ENCODE measurements around the gene LIF.

The LIF gene

GRCh38 chr22:30262917-30263741 is 16.6 kb upstream of the LIF start:
- peak; percentile 82 for DNase-seq (ENCODE audit: low spot score)

- DNase-seq (ENCODE audit: low spot score) = no peak
Measured at GRCh38 chr22:30262112-30262511, 15.6 kb upstream of the LIF start.

DNA sequence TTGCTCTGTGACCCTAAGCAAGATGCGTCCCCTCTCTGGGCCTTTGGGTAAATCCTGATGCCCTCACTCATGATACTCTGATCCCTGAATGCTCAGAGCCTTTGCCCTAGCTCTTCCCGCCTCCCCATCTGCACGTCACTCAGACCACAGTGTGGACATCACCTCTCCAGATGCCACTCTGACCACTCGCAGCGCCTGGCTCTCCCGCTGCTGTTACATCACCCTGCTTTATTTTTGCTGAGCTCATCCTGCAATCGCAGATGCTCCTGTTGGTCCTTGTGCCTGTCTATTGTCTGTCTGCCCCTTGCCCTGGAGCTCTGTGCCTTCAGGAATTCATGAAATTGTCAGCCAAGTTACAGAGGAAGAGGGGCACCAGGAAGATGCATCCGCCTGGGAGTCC is 14.6 kb upstream of the LIF start:
- DNase-seq (ENCODE audit: low spot score) = no peak

- no peak for DNase-seq (ENCODE audit: low spot score)
Measured at GRCh38 chr22:30260682-30261081, 14.1 kb upstream of the LIF start.

DNA sequence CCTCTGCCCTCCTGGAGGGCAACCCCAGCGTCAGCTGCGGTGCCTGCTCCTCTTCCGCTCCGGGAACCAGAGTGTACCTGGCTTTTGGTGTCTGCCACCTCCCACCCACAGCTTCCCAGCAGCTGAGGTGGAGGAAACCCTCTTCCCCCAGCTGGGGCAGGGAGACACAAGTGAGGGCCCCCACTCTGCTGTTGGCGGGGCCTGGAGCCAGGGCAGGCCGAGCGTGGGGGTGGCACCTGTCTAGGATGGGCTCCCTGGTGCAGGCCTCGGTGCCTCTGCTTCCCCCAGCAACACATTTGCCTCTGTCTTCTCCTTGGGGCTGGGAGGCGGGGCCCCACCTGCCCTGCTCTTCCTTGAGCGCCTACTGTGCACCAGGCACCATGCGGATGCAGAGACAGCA is 13.7 kb upstream of the LIF start:
- DNase-seq (ENCODE audit: low spot score) = no peak

DNA sequence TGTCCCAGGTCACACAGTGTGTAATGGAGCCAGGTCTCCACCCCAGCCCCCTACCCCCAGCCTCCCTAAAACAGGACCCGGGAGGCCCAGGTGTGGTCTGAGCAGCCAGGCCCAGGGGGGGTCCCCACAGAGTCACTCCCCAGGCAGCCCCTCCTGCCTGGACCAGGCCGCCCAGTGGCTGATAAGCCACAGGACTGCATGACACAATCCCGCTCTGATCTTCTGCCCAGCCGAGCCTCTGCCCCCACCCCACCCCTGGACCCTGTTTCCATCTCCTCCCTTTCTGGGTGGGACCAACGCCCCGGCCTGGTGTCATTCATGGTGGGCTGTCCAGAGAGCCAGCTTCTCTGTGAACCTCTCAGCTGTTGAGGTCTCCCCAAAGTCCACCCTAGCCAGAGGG is 7.8 kb upstream of the LIF start:
- no peak for DNase-seq (ENCODE audit: low spot score)

GRCh38 chr22:30253205-30253852 is 6.8 kb upstream of the LIF start:
- peak; percentile 77 for DNase-seq (ENCODE audit: low spot score)

DNA sequence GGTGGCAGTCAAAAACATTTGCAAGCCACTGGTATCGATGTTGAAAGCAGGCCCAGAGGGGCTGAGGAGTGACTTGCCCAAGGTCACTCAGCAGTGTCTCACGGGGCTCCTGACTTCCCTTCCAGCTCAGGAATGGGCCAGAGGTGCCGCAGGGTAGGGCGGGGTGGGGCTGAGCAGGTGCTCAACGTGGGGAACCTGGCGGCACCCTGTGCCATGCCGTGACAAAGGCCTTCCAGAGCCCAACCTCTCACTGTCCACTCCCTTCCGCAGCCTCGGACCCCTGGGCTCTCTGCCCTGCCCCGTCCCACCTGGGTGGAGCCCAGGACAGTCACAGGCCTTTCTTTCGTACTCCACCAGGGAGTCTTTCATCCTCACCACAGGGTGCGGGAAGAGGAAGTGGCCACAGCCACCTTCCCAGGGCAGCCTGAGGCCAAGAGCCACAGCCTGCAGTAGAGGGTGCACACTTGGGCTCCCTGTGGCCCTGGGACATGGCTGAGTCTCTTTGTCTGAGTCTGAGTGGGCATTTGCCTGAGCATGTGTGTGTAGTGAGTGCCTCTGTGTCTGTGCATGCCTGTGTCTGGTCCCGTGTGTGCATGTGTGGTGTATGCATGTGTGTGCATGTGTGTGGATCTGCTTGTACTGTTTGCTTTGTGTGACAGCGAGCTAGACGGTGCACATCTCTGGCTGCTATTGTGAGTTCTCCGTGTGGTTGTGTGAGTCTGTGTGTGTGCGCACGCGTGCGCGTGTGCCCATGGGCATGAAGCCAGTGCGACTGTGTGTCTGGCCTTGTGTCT is 6.0 kb upstream of the LIF start:
- no peak for DNase-seq (ENCODE audit: low spot score)

- peak; percentile 74 for DNase-seq (ENCODE audit: low spot score)
Measured at GRCh38 chr22:30251711-30252110, 5.2 kb upstream of the LIF start.

- DNase-seq (ENCODE audit: low spot score) = peak; percentile 80
Measured at GRCh38 chr22:30250661-30251267, 4.2 kb upstream of the LIF start.

DNA sequence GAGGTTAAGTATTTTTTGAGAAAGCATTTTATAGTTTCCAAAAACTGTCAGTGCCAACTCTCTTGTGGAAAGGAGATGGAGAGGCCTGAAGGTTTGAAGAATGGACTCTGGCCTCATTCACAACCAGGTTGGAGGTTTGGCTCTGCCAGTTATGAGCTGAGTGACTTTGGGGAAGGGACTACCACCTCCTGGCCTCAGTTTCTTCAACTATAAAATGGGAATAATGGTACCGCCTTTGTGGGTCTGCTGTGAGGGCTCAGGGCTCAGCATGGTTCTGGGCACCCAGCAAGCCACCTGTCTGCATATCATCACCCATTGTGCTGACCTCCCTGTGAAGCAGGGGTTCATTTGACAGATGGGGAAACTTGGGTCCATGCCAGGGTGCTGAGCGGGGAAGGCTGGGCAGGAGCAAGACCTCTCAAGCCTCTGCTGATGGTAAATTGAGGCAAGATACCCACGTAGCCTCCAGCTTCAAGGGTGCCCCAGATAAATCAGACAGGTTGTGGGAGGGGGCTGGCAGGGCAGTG is 3.5 kb upstream of the LIF start:
- DNase-seq (ENCODE audit: low spot score) = no peak

DNA sequence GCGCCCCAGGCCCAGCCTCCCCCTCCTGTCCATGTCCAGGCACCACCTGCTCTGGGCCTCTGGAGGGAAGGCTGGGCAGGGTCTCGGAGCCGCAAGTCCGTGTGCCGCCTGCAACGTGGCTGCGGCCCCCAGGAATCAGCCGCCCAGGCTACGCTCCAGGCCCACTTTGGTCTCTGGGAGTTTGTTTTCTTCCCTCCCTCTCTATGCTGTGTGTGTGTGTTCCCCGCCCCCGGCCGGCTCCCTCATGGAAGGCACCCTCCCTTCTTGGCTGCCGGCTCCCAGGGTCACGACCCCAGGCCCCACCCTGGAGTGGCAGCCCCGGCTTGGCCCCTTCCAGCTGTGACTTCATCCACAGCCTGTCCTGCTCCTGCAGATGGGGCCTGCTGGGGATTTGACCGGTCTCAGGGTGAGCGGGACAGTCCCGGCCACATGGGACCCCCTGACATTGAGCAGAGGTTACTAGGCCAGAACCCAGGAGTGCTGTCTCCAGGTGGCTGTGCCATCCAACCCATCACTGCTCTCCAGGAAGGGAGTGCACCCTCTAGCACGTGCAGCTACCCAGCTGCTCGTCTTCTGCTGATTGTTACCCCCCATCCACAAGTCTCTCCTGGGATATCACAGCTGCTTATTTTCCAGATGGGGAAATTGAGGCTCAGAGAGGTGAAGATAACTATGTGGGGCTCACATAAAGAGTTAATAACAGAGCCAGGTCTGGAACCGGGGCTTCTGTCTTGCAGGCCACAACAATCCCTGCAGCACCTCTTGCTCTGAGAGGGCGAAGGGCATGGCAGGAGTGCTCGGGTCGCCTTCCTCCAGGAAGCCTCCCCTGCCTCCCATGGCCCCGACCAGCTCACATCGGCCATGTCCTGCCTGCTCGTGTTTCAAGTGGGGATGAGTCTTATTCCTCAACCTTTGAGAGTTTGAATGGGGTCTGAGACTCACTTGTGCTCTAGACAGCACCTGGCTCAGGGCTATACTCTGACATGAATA is 2.8 kb upstream of the LIF start:
- no peak for DNase-seq (ENCODE audit: low spot score)

DNA sequence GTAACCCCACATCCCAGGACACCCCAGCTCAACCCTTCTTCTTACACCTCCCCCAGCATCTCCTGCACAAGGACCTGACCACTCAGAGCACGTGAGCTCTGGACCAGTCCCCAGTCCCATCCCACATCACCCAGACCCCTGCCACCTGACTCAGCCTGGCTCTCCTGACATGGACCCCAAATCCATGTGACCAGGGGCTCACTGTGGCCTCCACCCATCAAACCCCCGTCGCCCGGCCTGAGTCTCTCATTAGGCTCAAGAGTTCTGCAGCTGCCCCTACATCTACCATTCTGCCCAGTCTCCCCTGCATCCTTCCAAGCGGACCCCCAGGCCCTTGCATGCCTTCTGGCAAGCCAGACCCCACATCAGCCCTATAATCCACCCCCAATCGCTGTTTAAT is 1.9 kb upstream of the LIF start:
- no peak for DNase-seq (ENCODE audit: low spot score)

- DNase-seq (ENCODE audit: low spot score) = no peak
Measured at GRCh38 chr22:30247974-30248373, 1.4 kb upstream of the LIF start.

DNA sequence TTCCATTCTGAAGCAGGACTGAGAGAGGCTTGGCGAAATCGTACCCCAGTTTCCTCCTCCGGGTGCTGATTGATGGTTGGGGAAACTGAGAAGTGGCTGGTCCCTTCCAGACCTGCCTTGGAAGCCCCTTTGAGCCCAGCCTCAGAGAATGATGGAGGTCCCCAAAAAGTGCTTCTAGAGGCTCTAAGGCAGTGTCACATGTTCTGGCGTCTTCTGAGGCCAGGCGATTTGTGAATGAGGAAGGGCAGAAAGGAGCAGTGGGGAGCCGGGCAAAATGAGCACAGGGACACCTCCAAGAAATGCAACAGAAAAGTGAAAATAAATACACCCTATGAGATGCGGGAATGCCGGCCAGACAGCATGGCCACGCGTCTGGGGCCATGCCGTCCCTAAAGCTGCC is 1.0 kb upstream of the LIF start:
- no peak for DNase-seq (ENCODE audit: low spot score)

- DNase-seq (ENCODE audit: low spot score) = no peak
Measured at GRCh38 chr22:30246814-30247376, 336 bp upstream of the LIF start.

DNA sequence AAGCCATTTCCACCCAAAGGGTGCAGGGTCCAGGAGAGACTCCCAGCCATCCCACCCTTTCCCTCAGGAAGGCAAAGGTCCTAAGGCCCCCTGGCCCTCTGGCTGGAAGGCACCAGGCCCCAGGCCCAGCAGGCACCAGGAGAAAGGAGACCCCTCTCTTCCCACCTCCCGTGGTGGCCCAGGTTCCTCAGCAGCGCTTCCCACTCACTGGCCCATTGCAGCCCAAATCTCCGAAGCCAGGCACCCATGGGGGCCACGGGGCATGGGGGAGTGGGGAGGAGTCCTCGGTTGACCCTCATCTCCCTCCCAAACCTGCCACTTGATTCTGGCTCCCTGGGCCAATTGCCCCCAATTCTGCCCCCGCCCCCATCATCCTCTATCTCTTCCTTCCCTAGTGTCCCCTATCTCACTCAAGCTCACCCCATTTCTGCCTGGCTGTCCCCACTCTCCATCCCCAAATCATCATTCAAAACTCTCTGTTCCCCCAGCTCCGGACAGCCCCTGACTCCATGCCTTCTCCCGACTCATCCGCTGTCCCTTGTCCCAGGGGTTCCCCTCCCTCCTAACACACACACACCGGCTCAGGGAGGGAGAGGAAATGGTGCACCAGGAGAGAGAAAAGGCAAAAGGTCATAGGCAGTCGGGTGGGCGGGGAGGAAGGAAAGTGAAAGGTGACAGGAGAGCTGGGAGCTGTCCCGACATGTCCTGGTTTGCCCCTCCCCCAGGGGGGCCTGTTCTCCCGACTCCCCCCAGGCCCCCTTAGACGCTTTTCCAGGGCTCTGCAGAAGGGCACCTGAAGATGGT is 1.2 kb downstream of the LIF start:
- DNase-seq (ENCODE audit: low spot score) = no peak

DNA sequence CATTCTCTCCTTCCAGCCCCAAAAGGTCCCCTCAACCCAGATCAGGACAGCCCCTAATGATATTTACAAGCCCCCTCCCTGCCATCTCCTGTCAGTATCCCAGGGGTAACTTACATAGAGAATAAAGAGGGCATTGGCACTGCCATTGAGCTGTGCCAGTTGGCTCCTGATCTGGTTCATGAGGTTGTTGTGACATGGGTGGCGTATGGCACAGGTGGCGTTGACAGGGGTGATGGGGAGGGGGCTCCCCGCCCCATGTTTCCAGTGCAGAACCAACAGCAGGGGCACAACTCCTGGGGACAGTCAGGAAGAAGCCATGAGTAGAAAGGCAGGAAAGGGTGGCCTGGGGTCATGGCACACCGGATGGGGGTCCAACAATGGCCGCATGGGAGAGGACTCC is 1.9 kb downstream of the LIF start:
- no peak for DNase-seq (ENCODE audit: low spot score)

DNA sequence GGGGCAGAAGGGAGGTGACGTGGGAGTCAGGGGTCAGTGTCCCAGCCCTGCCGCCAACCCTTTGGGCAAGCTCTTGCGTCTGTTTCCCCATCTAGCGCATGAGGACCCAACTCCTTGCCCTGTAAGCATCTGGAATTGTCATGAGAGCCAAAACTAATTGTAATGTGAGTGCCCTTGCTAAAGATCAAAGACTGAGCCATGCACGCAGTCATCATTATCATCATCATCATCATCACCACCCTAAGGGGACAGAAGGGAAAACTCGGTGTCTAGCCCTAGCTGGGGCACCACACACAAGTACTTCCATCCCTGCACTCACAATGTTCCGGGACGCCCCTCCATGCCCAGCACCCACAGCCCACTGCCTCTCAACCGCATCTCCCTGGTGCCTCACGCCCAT is 2.5 kb downstream of the LIF start:
- DNase-seq (ENCODE audit: low spot score) = no peak

DNA sequence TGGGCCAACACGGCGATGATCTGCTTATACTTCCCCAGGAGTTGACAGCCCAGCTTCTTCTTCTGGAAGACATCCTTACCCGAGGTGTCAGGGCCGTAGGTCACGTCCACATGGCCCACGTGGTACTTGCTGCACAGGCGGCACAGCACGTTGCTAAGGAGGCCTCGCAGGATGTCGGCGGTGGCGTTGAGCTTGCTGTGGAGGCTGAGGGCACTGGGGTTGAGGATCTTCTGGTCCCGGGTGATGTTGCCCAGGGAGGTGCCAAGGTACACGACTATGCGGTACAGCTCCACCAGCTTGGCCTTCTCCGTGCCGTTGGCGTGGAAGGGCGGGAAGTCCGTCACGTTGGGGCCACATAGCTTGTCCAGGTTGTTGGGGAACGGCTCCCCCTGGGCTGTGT is 2.9 kb downstream of the LIF start:
- DNase-seq (ENCODE audit: low spot score) = no peak

Measured in AG08396 (cell line).